PFSK-1 (cell line): Measurements from ENCODE around the gene DUOX2.

ENCODE experiments used
- TAF1 ChIP-seq: IDR thresholded peaks from 2 replicates; pipeline ENCODE4 v1.6.1; 2012; ENCODE audit warnings: low read length, control low read depth, borderline replicate concordance; ENCODE audit not compliant: insufficient read depth
- TF ChIP-seq, protein P1 (sequence below), 2 experiments: IDR thresholded peaks; 2 replicates each; pipeline versions ENCODE4 v1.6.1 to v1.8.0; 2011 to 2012; ENCODE audit warnings: low read depth in 2 of 2, low read length in 2 of 2, control low read depth in 1 of 2, inconsistent platforms in 1 of 2, mild to moderate bottlenecking in 1 of 2, moderate library complexity in 1 of 2; ENCODE audit not compliant: insufficient read depth in 1 of 2

DNA sequence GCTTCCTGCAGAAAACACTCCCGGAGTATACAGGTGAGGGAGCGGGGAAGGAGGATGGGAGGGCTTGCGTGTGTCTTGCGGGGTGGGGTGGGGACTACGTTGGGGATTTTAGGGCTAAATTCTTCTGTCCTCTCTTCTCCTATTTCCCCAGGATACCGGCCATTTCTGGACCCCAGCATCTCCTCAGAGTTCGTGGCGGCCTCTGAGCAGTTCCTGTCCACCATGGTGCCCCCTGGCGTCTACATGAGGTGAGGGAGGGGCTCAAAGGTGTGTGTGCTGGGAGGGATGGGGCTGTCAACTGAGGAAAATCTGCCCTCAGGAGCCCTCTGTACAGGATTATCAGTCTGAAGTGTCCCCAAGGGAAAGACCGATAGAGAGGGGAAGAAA lies 22.4 kb upstream of the DUOX2 start:
- TF ChIP-seq, protein P1, sequence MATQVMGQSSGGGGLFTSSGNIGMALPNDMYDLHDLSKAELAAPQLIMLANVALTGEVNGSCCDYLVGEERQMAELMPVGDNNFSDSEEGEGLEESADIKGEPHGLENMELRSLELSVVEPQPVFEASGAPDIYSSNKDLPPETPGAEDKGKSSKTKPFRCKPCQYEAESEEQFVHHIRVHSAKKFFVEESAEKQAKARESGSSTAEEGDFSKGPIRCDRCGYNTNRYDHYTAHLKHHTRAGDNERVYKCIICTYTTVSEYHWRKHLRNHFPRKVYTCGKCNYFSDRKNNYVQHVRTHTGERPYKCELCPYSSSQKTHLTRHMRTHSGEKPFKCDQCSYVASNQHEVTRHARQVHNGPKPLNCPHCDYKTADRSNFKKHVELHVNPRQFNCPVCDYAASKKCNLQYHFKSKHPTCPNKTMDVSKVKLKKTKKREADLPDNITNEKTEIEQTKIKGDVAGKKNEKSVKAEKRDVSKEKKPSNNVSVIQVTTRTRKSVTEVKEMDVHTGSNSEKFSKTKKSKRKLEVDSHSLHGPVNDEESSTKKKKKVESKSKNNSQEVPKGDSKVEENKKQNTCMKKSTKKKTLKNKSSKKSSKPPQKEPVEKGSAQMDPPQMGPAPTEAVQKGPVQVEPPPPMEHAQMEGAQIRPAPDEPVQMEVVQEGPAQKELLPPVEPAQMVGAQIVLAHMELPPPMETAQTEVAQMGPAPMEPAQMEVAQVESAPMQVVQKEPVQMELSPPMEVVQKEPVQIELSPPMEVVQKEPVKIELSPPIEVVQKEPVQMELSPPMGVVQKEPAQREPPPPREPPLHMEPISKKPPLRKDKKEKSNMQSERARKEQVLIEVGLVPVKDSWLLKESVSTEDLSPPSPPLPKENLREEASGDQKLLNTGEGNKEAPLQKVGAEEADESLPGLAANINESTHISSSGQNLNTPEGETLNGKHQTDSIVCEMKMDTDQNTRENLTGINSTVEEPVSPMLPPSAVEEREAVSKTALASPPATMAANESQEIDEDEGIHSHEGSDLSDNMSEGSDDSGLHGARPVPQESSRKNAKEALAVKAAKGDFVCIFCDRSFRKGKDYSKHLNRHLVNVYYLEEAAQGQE (IDR thresholded peaks at IDR 0.05; ENCODE audit: insufficient read depth in 1 of 2, low read depth in 2 of 2, low read length in 2 of 2): no peak
- no peak for TF ChIP-seq TAF1
